Caco-2 (cell line): Measurements from ENCODE around the gene SCN4B. TPM values are rescaled to one million over a fixed set of nuclear protein-coding genes. Genes with fewer than 3 reads are reported as not detected.

Experiments used
- BruUV-seq: library from RNA; stranded (reverse); fragments of 400-500 nt; replicated peaks from 2 replicates; lab custom pipeline; 2021; lab: Mats Ljungman, UMichigan
- CTCF ChIA-PET: fragments of 300-600 bp; sonication (Branson Sonifier 250); formaldehyde crosslinking; loops from one replicate; lab custom pipeline; 2022; ENCODE audit warnings: antibody characterized with exemption; lab: Charles Lee
- POLR2A ChIA-PET: fragments of 300-600 bp; sonication (Branson Sonifier 250); formaldehyde crosslinking; loops from one replicate; lab custom pipeline; 2022; ENCODE audit warnings: antibody characterized with exemption; lab: Charles Lee
- DNase-seq, 2 experiments: peaks; one replicate each; pipeline versions ENCODE4 v3.0.0 to v3.0.0-alpha.2; 2020 to 2022
- H3K27me3 ChIP-seq: replicated peaks from 2 replicates; pipeline ENCODE4 v1.6.0; 2011; ENCODE audit warnings: low read length; ENCODE audit not compliant: control insufficient read depth, insufficient read depth
- H3K36me3 ChIP-seq: 2 replicates; pipeline ENCODE4 v1.5.1; 2011; ENCODE audit warnings: low read length; ENCODE audit not compliant: control insufficient read depth, insufficient read depth
- H3K4me1 ChIP-seq: fragments of 250-450 bp; sonication (Bioruptor Pico); 2 replicates; pipeline ENCODE4 v1.5.1; 2020; ENCODE audit warnings: mild to moderate bottlenecking
- H3K4me3 ChIP-seq: 2 replicates; pipeline ENCODE4 v1.5.1; 2011; ENCODE audit warnings: low read depth, mild to moderate bottlenecking, control low read depth, low read length
- H3K9me3 ChIP-seq: fragments of 250-450 bp; sonication (Bioruptor Pico); 2 replicates; pipeline ENCODE4 v1.5.1; 2020; ENCODE audit warnings: mild to moderate bottlenecking, moderate library complexity
- H3K27ac Mint-ChIP-seq: one replicate; pipeline ENCODE4 v1.8.0; 2022; ENCODE audit warnings: mixed read lengths; ENCODE audit not compliant: unreplicated experiment
- H3K27me3 Mint-ChIP-seq: one replicate; pipeline ENCODE4 v1.8.0; 2022; ENCODE audit warnings: mixed read lengths; ENCODE audit not compliant: insufficient read depth, unreplicated experiment
- H3K36me3 Mint-ChIP-seq: one replicate; pipeline ENCODE4 v1.8.0; 2022; ENCODE audit warnings: mild to moderate bottlenecking, mixed read lengths; ENCODE audit not compliant: insufficient read depth, unreplicated experiment
- H3K4me1 Mint-ChIP-seq: one replicate; pipeline ENCODE4 v1.8.0; 2022; ENCODE audit warnings: low read depth, mixed read lengths; ENCODE audit not compliant: unreplicated experiment
- H3K4me3 Mint-ChIP-seq: one replicate; pipeline ENCODE4 v1.8.0; 2022; ENCODE audit warnings: mild to moderate bottlenecking, moderate library complexity, mixed read lengths; ENCODE audit not compliant: unreplicated experiment
- H3K9me3 Mint-ChIP-seq: one replicate; pipeline ENCODE4 v1.8.0; 2022; ENCODE audit warnings: mixed read lengths; ENCODE audit not compliant: unreplicated experiment
- intact Hi-C: fragments of 100-400 bp; cut with micrococcal nuclease; formaldehyde crosslinking; loops from one replicate; pipeline ENCODE4 v1.10.0; 2022; ENCODE audit not compliant: unreplicated experiment
- total RNA-seq: library from RNA; stranded (reverse); gene quantifications from 2 replicates; pipeline ENCODE4 v1.2.3, GENCODE V29; 2022
- TF ChIP-seq, protein P1 (sequence below), 2 experiments: fragments of 200-600 bp in 1 of 2; IDR thresholded peaks; 1 replicate in 1 of 2; 2 replicates in 1 of 2; pipeline versions ENCODE4 v1.5.1 to v1.8.0; 2011 to 2022; ENCODE audit warnings: antibody characterized with exemption in 1 of 2, control low read depth in 1 of 2, inconsistent platforms in 1 of 2, low read depth in 1 of 2, low read length in 1 of 2, mild to moderate bottlenecking in 1 of 2, moderate library complexity in 1 of 2; ENCODE audit not compliant: insufficient read depth in 1 of 2, severe bottlenecking in 1 of 2, unreplicated experiment in 1 of 2

Gene SCN4B
- total RNA-seq, 1 experiment from 2014 or later = 0.70 TPM

DNA sequence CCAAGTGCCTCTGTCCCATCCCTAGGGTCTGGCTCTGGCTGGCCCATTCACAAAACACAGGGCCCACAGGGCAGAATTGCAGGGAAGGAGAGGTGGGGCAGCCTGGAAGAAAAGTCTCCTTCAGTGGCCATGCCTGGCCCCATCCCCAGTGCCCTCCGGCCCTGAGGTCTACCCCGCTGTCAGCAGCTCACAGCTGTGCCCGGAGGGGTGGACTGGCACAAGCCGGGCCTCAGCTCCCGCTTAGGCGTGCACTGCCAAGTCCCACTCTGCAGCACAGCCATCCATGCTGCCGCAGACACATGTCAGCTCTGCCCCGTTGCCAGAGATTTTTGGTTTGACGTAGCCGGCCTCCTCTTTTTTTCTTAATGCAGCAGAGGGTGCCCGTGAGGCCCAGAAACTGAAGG, 27.7 kb upstream of the SCN4B start:
- H3K4me1 Mint-ChIP-seq = peaks cover 9% of the 10 kb centered on the region
- no peaks in the 10 kb centered on the region for H3K27me3 Mint-ChIP-seq
- Histone ChIP-seq H3K4me1 (0 out of 2 replicates have a peak, but pooled peaks cover 7% of the 10 kb centered on the region), H3K27me3 (no peaks in the 10 kb centered on the region), H3K9me3 (no peaks in the 10 kb centered on the region), H3K4me3 (no peak overlapping the region), H3K36me3 (no peaks in the 10 kb centered on the region)
- no peaks in the 10 kb centered on the region for H3K36me3 Mint-ChIP-seq
- no peak overlapping the region for H3K27ac Mint-ChIP-seq
- POLR2A ChIA-PET = no interaction called here
- no peak overlapping the region for H3K4me3 Mint-ChIP-seq
- no peak for DNase-seq
- intact Hi-C loops = no loop called here
- TF ChIP-seq, protein P1, sequence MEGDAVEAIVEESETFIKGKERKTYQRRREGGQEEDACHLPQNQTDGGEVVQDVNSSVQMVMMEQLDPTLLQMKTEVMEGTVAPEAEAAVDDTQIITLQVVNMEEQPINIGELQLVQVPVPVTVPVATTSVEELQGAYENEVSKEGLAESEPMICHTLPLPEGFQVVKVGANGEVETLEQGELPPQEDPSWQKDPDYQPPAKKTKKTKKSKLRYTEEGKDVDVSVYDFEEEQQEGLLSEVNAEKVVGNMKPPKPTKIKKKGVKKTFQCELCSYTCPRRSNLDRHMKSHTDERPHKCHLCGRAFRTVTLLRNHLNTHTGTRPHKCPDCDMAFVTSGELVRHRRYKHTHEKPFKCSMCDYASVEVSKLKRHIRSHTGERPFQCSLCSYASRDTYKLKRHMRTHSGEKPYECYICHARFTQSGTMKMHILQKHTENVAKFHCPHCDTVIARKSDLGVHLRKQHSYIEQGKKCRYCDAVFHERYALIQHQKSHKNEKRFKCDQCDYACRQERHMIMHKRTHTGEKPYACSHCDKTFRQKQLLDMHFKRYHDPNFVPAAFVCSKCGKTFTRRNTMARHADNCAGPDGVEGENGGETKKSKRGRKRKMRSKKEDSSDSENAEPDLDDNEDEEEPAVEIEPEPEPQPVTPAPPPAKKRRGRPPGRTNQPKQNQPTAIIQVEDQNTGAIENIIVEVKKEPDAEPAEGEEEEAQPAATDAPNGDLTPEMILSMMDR (IDR thresholded peaks at IDR 0.05; ENCODE audit: insufficient read depth in 1 of 2, low read depth in 1 of 2, low read length in 1 of 2, severe bottlenecking in 1 of 2, unreplicated experiment in 1 of 2) = no peak
- CTCF ChIA-PET = interaction anchor here (0.5 to 1.0 kb wide), 4 partner anchors 9 to 171 kb away, joined by 3 to 5 read pairs (median 4); no protein-coding TSS in a partner anchor
- no peaks in the 10 kb centered on the region for H3K9me3 Mint-ChIP-seq
- no TSS peak for BruUV-seq

DNA sequence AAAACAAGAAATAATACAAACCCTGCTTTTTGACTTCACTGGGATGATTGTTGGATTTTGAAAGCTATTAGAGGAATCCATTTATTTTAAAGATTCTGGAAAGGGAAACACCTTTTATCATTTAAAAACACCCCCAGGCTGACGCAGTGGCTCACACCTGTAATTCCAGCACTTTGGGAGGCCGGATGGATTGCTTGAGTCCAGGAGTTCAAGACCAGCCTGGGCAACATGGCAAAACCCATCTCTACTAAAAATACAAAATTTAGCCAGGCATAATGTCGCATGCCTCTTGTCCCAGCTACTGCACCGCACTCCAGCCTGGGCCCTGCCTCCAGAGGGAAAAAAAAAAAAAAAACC, 24.1 kb upstream of the SCN4B start:
- no TSS peak for BruUV-seq
- POLR2A ChIA-PET = no interaction called here
- Histone ChIP-seq H3K9me3 (no peaks in the 10 kb centered on the region), H3K27me3 (no peaks in the 10 kb centered on the region), H3K4me3 (no peak overlapping the region), H3K36me3 (no peaks in the 10 kb centered on the region), H3K4me1 (peaks cover 7% of the 10 kb centered on the region; the same call in 1 of the 2 replicates)
- H3K27ac Mint-ChIP-seq = no peak overlapping the region
- H3K36me3 Mint-ChIP-seq = peaks cover 6% of the 10 kb centered on the region
- TF ChIP-seq, protein P1 (IDR thresholded peaks at IDR 0.05; ENCODE audit: insufficient read depth in 1 of 2, low read depth in 1 of 2, low read length in 1 of 2, severe bottlenecking in 1 of 2, unreplicated experiment in 1 of 2) = no peak
- no peak for DNase-seq
- intact Hi-C loops = no loop called here
- no peaks in the 10 kb centered on the region for H3K27me3 Mint-ChIP-seq
- no peak overlapping the region for H3K4me3 Mint-ChIP-seq
- peaks cover 16% of the 10 kb centered on the region for H3K4me1 Mint-ChIP-seq
- CTCF ChIA-PET = interaction anchor here (0.9 kb wide), 1 partner anchor 51 kb away, joined by 3 read pairs; no protein-coding TSS in a partner anchor
- no peaks in the 10 kb centered on the region for H3K9me3 Mint-ChIP-seq

DNA sequence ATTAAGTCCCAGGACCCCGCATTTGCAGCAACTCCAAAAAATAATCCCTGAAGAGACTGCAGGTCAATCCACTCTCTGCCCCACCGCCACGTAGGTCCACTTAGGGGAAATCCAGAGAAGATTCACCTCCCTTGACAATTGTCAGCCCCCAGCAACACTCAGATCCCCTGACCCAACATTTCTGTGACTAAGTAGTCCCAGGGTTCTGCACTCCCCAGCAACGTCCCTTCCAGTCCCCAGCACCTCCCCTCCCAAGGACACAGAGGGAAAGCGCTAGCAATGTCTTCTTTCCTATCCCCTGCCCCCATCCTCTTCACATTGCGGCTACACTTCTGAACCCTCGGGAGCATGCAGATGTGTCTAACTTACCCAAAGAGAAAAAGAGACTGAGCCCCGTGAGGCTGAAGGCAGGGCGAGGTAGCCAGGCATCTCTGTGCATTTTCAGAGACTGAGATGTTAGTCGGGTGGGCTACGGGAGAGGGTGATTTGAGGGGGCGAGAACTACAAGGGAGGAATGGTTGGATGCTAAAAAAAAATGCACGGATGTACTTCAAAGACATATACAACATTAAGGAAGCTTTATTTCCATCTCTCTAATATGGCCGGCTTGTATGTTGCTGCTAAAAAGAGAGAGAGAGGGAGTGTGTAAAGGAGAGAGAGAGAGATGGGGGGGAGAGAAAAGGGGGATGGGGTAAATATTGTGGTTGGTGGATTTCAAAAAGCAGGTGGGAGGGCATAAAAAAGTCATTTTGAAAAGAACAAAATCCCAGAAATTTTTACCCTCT, 23.6 kb upstream of the SCN4B start, which contains the start of gene SCN2B:
Gene SCN2B, minus strand, starts transcription at position 647 of the 785 bp plus-strand sequence. Its CDS starts 208 bp downstream, at position 439.
- Histone ChIP-seq H3K9me3 (no peaks in the 10 kb centered on the region), H3K36me3 (no peaks in the 10 kb centered on the region), H3K27me3 (no peaks in the 10 kb centered on the region), H3K4me3 (no peak within 1 kb of the TSS), H3K4me1 (peaks cover 7% of the 10 kb centered on the region; the same call in 1 of the 2 replicates)
- ChIA-PET POLR2A (no interaction called here), CTCF (interaction anchor here (0.6 to 0.9 kb wide), 2 partner anchors 50 to 187 kb away, joined by 3 read pairs; no protein-coding TSS in a partner anchor)
- H3K36me3 Mint-ChIP-seq = peaks cover 6% of the 10 kb centered on the region
- DNase-seq = no peak
- TF ChIP-seq, protein P1 (IDR thresholded peaks at IDR 0.05; ENCODE audit: insufficient read depth in 1 of 2, low read depth in 1 of 2, low read length in 1 of 2, severe bottlenecking in 1 of 2, unreplicated experiment in 1 of 2) = no peak
- H3K9me3 Mint-ChIP-seq = no peaks in the 10 kb centered on the region
- H3K27ac Mint-ChIP-seq = no peak within 1 kb of the TSS
- H3K4me1 Mint-ChIP-seq = peaks cover 16% of the 10 kb centered on the region
- no TSS peak for BruUV-seq
- H3K27me3 Mint-ChIP-seq = no peaks in the 10 kb centered on the region
- intact Hi-C loops = loop anchor here (1.0 kb wide), 2 partner anchors 19 to 31 kb away; no protein-coding TSS in a partner anchor
- H3K4me3 Mint-ChIP-seq = no peak within 1 kb of the TSS
